ENCODE measurements around the gene LTA. TPM values are rescaled to one million over a fixed set of nuclear protein-coding genes. Genes with fewer than 3 reads are reported as not detected.

LTA gene
- total and polyA plus RNA-seq, 3 donors from 2014 or later: 1.3 to 2.6 (median 2.0) TPM

GRCh38 chr6:31615748-31616147 is 43.7 kb downstream of the LTA start:
- Histone ChIP-seq H3K27me3 (no peaks in the 10 kb centered on the region), H3K9me3 (no peaks in the 10 kb centered on the region), H3K4me1 (no peaks in the 10 kb centered on the region), H3K4me3 (no peak overlapping the region), H3K27ac (no peak overlapping the region), H3K36me3 (ENCODE audit: low read depth, missing control alignments) (no peaks in the 10 kb centered on the region)
- WGBS, 2 donors: 67 to 68% methylated on average over 7 of the region's 7 CpGs
- TF ChIP-seq CTCF (IDR thresholded peaks at IDR 0.05) (no peak), POLR2A (IDR thresholded peaks at IDR 0.05) (no peak)
- intact Hi-C loops (cut with DNase I; ENCODE audit: low total_unique reads): no loop called here
- no peak for DNase-seq

- H3K4me3 ChIP-seq: no peak overlapping the region
- WGBS, 2 donors: 89 to 93% methylated on average over 2 of the region's 2 CpGs
- no peak overlapping the region for H3K27ac ChIP-seq
- no peaks in the 10 kb centered on the region for H3K9me3 ChIP-seq
- no peak for DNase-seq
- no peaks in the 10 kb centered on the region for H3K36me3 ChIP-seq (ENCODE audit: low read depth, missing control alignments)
- peaks cover 6% of the 10 kb centered on the region for H3K4me1 ChIP-seq
- H3K27me3 ChIP-seq: no peaks in the 10 kb centered on the region
- intact Hi-C loops (cut with DNase I; ENCODE audit: low total_unique reads): no loop called here
- no peak for TF ChIP-seq CTCF (IDR thresholded peaks at IDR 0.05)
- no peak for TF ChIP-seq POLR2A (IDR thresholded peaks at IDR 0.05)
Measured at GRCh38 chr6:31617010-31617409, 44.9 kb downstream of the LTA start.

GRCh38 chr6:31619805-31620585 is 47.9 kb downstream of the LTA start:
- TF ChIP-seq CTCF (IDR thresholded peaks at IDR 0.05) (peak in 2 of 3 experiments; percentile 19 to 25), POLR2A (IDR thresholded peaks at IDR 0.05) (peak; percentile 82)
- 0 to 1% methylated on average over 50 of the region's 50 CpGs for WGBS, 2 donors
- Histone ChIP-seq H3K36me3 (ENCODE audit: low read depth, missing control alignments) (no peaks in the 10 kb centered on the region), H3K27me3 (no peaks in the 10 kb centered on the region), H3K4me3 (peak overlapping the region; percentile 61 to 85), H3K9me3 (no peaks in the 10 kb centered on the region), H3K4me1 (peaks cover 15% of the 10 kb centered on the region), H3K27ac (peak overlapping the region; percentile 91 to 99)
- peak; percentile 99 for DNase-seq
- intact Hi-C loops (cut with DNase I; ENCODE audit: low total_unique reads): no loop called here

- DNase-seq: peak; percentile 90
- H3K36me3 ChIP-seq (ENCODE audit: low read depth, missing control alignments): no peaks in the 10 kb centered on the region
- H3K9me3 ChIP-seq: no peaks in the 10 kb centered on the region
- 1% methylated on average over 29 to 52 of the region's 67 CpGs for WGBS, 2 donors
- peak within 1 kb of the TSS; percentile 91 to 99 for H3K27ac ChIP-seq
- TF ChIP-seq POLR2A (IDR thresholded peaks at IDR 0.05): peak; percentile 30
- no peak for TF ChIP-seq CTCF (IDR thresholded peaks at IDR 0.05)
- peaks cover 15% of the 10 kb centered on the region for H3K4me1 ChIP-seq
- H3K4me3 ChIP-seq: peak within 1 kb of the TSS; percentile 61 to 85
- intact Hi-C loops (cut with DNase I; ENCODE audit: low total_unique reads): no loop called here
- no peaks in the 10 kb centered on the region for H3K27me3 ChIP-seq
Measured at GRCh38 chr6:31620586-31621319, 48.7 kb downstream of the LTA start, which contains the start of gene PRRC2A. Gene PRRC2A (plus strand): TSS chr6:31620715. CDS start chr6:31622790, 2,075 bp downstream.
